Type B pancreatic cell (in vitro differentiated cells): ENCODE results near the gene OR10G7. TPM values are rescaled to one million over a fixed set of nuclear protein-coding genes. Genes with fewer than 3 reads are reported as not detected.

Experiments used
- DNase-seq: peaks from one replicate; pipeline ENCODE4 v3.0.0; 2021; ENCODE audit warnings: mixed read lengths; ENCODE audit not compliant: unreplicated experiment; ENCODE audit errors: extremely low spot score
- H3K27ac Mint-ChIP-seq: 2 replicates; pipeline ENCODE4 v1.8.0; 2021; ENCODE audit warnings: mild to moderate bottlenecking, mixed read lengths
- H3K27me3 Mint-ChIP-seq: 2 replicates; pipeline ENCODE4 v1.8.0; 2021; ENCODE audit warnings: mixed read lengths
- H3K36me3 Mint-ChIP-seq: 2 replicates; pipeline ENCODE4 v1.8.0; 2021; ENCODE audit warnings: mixed read lengths
- H3K4me1 Mint-ChIP-seq: one replicate; pipeline ENCODE4 v1.8.0; 2021; ENCODE audit warnings: mixed read lengths; ENCODE audit not compliant: unreplicated experiment
- H3K4me3 Mint-ChIP-seq: 2 replicates; pipeline ENCODE4 v1.8.0; 2021; ENCODE audit warnings: mild to moderate bottlenecking, mixed read lengths
- H3K9me3 Mint-ChIP-seq: 2 replicates; pipeline ENCODE4 v1.8.0; 2021; ENCODE audit warnings: mixed read lengths
- long read RNA-seq: library from polyadenylated mRNA; unstranded; transcript quantifications from one replicate; pipeline ENCODE4 v2.0.0, GENCODE V29; 2020
- total RNA-seq: library from RNA; stranded (reverse); gene quantifications from 2 replicates; pipeline ENCODE4 v1.2.1, GENCODE V29; 2021; ENCODE audit warnings: low replicate concordance
- TF ChIP-seq, protein P1 (sequence below): fragments of 200-600 bp; sonication (generic); conservative IDR thresholded peaks from 2 replicates; pipeline ENCODE4 v1.5.0; 2021; ENCODE audit warnings: antibody characterized with exemption, mild to moderate bottlenecking

Gene OR10G7
- total RNA-seq: not detected in 2 replicates
- long read RNA-seq: 0 reads

DNA sequence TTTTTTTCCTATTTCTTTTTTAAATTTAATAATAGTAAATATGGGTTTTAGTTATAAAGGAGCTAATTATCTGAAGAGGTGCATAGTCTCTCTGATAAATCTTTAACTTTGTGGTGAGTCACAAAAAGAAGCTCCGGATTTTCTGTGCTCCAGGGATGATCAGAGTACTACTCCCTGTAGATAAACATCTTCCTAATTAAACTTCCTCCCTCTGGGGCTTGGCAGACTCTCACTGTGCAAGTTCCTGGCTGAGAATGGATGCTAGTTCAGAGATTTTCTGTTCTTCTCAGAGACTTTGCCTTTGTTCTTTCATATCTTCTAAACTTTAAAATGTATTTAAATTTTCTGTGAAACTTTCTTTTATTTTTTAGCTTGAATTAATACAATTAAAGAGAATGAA lies at the start of gene OR10G7:
Gene OR10G7 (minus strand): TSS at position 72 of the 400 bp plus-strand sequence. CDS start 2,324 bp downstream, outside the sequence.
- H3K4me1 Mint-ChIP-seq: no peaks in the 10 kb centered on the region
- TF ChIP-seq, protein P1, sequence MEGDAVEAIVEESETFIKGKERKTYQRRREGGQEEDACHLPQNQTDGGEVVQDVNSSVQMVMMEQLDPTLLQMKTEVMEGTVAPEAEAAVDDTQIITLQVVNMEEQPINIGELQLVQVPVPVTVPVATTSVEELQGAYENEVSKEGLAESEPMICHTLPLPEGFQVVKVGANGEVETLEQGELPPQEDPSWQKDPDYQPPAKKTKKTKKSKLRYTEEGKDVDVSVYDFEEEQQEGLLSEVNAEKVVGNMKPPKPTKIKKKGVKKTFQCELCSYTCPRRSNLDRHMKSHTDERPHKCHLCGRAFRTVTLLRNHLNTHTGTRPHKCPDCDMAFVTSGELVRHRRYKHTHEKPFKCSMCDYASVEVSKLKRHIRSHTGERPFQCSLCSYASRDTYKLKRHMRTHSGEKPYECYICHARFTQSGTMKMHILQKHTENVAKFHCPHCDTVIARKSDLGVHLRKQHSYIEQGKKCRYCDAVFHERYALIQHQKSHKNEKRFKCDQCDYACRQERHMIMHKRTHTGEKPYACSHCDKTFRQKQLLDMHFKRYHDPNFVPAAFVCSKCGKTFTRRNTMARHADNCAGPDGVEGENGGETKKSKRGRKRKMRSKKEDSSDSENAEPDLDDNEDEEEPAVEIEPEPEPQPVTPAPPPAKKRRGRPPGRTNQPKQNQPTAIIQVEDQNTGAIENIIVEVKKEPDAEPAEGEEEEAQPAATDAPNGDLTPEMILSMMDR: no peak
- no peak within 1 kb of the TSS for H3K27ac Mint-ChIP-seq
- peaks cover 4% of the 10 kb centered on the region for H3K27me3 Mint-ChIP-seq
- no peaks in the 10 kb centered on the region for H3K36me3 Mint-ChIP-seq
- DNase-seq: no peak
- no peaks in the 10 kb centered on the region for H3K9me3 Mint-ChIP-seq
- no peak within 1 kb of the TSS for H3K4me3 Mint-ChIP-seq

- Mint-ChIP-seq H3K27ac (peak overlapping the region; percentile 50), H3K36me3 (no peaks in the 10 kb centered on the region), H3K27me3 (peaks cover 11% of the 10 kb centered on the region), H3K4me1 (peaks cover 11% of the 10 kb centered on the region), H3K9me3 (no peaks in the 10 kb centered on the region), H3K4me3 (peak overlapping the region; percentile 1)
- DNase-seq: no peak
- TF ChIP-seq, protein P1: peak; percentile 37
These were observed 45.1 kb upstream of the OR10G7 start for GRCh38 chr11:124085997-124086846.

DNA sequence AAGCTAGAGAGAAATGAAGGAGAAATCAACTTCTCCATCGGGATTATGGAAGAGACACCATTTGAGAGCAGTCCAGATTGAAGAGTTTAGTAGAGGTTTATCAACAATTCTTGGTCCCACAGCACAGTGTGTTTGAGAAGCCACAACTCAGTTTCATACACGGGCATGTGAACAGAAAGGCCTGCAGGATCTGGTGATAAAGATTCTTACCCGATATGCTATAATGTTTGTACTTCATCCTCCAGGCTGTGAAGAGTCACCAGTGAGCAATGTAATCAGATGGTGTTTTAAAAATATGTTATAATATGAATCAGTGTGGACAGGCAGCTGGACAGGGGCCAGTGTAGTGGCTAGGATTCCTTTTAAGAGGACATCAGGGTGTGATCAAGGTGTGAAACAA lies 44.5 kb upstream of the OR10G7 start:
- TF ChIP-seq, protein P1: no peak
- H3K4me1 Mint-ChIP-seq: peaks cover 11% of the 10 kb centered on the region
- peak overlapping the region; percentile 50 for H3K27ac Mint-ChIP-seq
- H3K27me3 Mint-ChIP-seq: peaks cover 11% of the 10 kb centered on the region
- no peaks in the 10 kb centered on the region for H3K9me3 Mint-ChIP-seq
- no peak for DNase-seq
- peak overlapping the region; percentile 1 for H3K4me3 Mint-ChIP-seq
- H3K36me3 Mint-ChIP-seq: no peaks in the 10 kb centered on the region

- H3K27ac Mint-ChIP-seq: no peak overlapping the region
- peaks cover 11% of the 10 kb centered on the region for H3K4me1 Mint-ChIP-seq
- H3K4me3 Mint-ChIP-seq: no peak overlapping the region
- TF ChIP-seq, protein P1: no peak
- no peaks in the 10 kb centered on the region for H3K36me3 Mint-ChIP-seq
- no peaks in the 10 kb centered on the region for H3K9me3 Mint-ChIP-seq
- DNase-seq: no peak
- H3K27me3 Mint-ChIP-seq: peaks cover 12% of the 10 kb centered on the region
These were observed 41.2 kb upstream of the OR10G7 start for GRCh38 chr11:124082371-124082770.

DNA sequence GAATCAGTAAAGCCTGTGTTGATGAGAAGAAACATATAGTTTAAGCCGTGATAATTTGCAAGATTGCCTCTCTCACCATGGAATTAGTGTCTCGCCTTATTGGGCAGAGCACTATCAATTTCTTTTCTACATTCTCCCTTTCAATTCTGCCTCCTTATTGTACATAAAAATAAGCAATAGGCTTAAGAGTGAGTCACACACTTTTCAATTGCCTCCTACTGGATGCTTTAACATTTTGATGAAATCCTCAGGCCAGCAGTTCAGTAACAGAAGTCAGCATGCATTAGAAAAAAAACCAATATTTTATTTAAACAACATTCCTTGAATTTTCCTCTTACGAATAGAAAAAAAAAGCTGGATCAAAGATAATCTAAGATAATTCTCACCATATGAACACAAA lies 40.4 kb upstream of the OR10G7 start:
- Mint-ChIP-seq H3K27ac (peak overlapping the region; percentile 89), H3K4me1 (peaks cover 9% of the 10 kb centered on the region), H3K36me3 (no peaks in the 10 kb centered on the region), H3K4me3 (no peak overlapping the region), H3K9me3 (no peaks in the 10 kb centered on the region), H3K27me3 (peaks cover 11% of the 10 kb centered on the region)
- TF ChIP-seq, protein P1: no peak
- no peak for DNase-seq
